ENCODE measurements around the gene LRRC49. TPM values are rescaled to one million over a fixed set of nuclear protein-coding genes. Genes with fewer than 3 reads are reported as not detected.
A peak's percentile ranks its signal among the peaks of the same experiment; 100 is the strongest.

The LRRC49 gene
- total and polyA plus RNA-seq, 2 of the 4 experiments (the other 2 are of a cell fraction), result 8.6 to 16.8 TPM

- H3K4me2 ChIP-seq (ENCODE audit: low read depth, low read length), result no peak overlapping the region; the same call in 1 of the 2 replicates
Measured at GRCh38 chr15:71096676-71097075, 204.1 kb downstream of the LRRC49 start.

More at GRCh38 chr15:71096676-71097075, 204.1 kb downstream of the LRRC49 start:
- no peak overlapping the region for H2BK5ac ChIP-seq (ENCODE audit: low read depth, low read length, poor library complexity, severe bottlenecking)
- ATAC-seq (ENCODE audit: low read depth) (peak; percentile 29), DNase-seq (peak; percentile 46)
- H3K27ac ChIP-seq (ENCODE audit: insufficient read depth, low read length), result no peak overlapping the region
- H3K18ac ChIP-seq (ENCODE audit: low read depth, low read length), result peak overlapping the region; percentile 81; the same call in 1 of the 2 replicates
- peaks cover 9% of the 10 kb centered on the region for H3K4me1 ChIP-seq (ENCODE audit: control insufficient read depth, insufficient read depth, low read length)
- H2AK9ac ChIP-seq (replicated peaks; ENCODE audit: low read depth, low read length, poor library complexity), result no peak overlapping the region
- WGBS, 2 experiments (ENCODE audit: extremely low coverage in 2 of 2, insufficient read length in 1 of 2), result 86% methylated on average over 1 of the region's 3 CpGs; no CpG with 5 or more reads in 1 of the 2 experiments
- H3K9me1 ChIP-seq (ENCODE audit: insufficient read depth, low read length), result peaks cover 2% of the 10 kb centered on the region; the same call in 1 of the 2 replicates
- dilution Hi-C loops (cut with HindIII; ENCODE audit: low sequenced_read_pairs, unreplicated experiment), result no loop called here
- H2AFZ ChIP-seq (replicated peaks; ENCODE audit: low read length, poor library complexity), result no peak overlapping the region
- H3K4me3 ChIP-seq (ENCODE audit: insufficient read depth, low read depth, low read length), result no peak overlapping the region
- H2BK120ac ChIP-seq (ENCODE audit: low read depth, low read length), result peak overlapping the region; percentile 5; the same call in 1 of the 2 replicates
- H3K79me1 ChIP-seq (ENCODE audit: low read depth in 1 of 2, low read length in 2 of 2), result no peaks in the 10 kb centered on the region; a peak in 1 of 4 replicates
- no peak overlapping the region for H3K56ac ChIP-seq (ENCODE audit: extremely low read depth, insufficient read depth, low read length)
- TF ChIP-seq CTCF (conservative IDR thresholded peaks at IDR 0.05; ENCODE audit: low read depth, low read length) (no peak), ELK1 (IDR thresholded peaks at IDR 0.05; ENCODE audit: borderline replicate concordance, low read depth, low read length) (no peak), MXI1 (IDR thresholded peaks at IDR 0.05; ENCODE audit: borderline replicate concordance, low read depth, low read length) (no peak), MAFK (IDR thresholded peaks at IDR 0.05; ENCODE audit: low read depth, low read length) (no peak), POLR2A (IDR thresholded peaks at IDR 0.05; ENCODE audit: low read depth, low read length) (no peak), CHD1 (IDR thresholded peaks at IDR 0.05; ENCODE audit: low read depth, low read length) (no peak)
- no peak overlapping the region for H3K23ac ChIP-seq (ENCODE audit: low read depth, low read length)
- no peak overlapping the region for H4K91ac ChIP-seq (ENCODE audit: insufficient read depth, low read depth, low read length)
- in situ Hi-C loops (cut with MboI; ENCODE audit: low sequenced_read_pairs), result no loop called here
- H3K4ac ChIP-seq (ENCODE audit: low read depth, low read length), result no peak overlapping the region
- BruUV-seq (replicated peaks), result no TSS peak
- no peaks in the 10 kb centered on the region for H4K20me1 ChIP-seq (ENCODE audit: insufficient read depth, low read length)
- H3K9ac ChIP-seq (ENCODE audit: low read depth, low read length), result 0 out of 2 replicates have a peak overlapping the region, but pooled peaks have one; percentile 10
- intact Hi-C loops (cut with micrococcal nuclease), result no loop called here
- H2BK15ac ChIP-seq (ENCODE audit: low read depth, low read length), result no peak overlapping the region
- no peaks in the 10 kb centered on the region for H3K27me3 ChIP-seq (ENCODE audit: control insufficient read depth, insufficient read depth, low read length)
- ChIA-PET POLR2A (ENCODE audit: unreplicated experiment) (no interaction called here), CTCF (no interaction called here)
- H3K14ac ChIP-seq (replicated peaks; ENCODE audit: low read depth, low read length), result peak overlapping the region; percentile 34; the same call in 1 of the 2 replicates
- no peaks in the 10 kb centered on the region for H3K9me3 ChIP-seq (ENCODE audit: control insufficient read depth, insufficient read depth, low read length)
- peak overlapping the region; percentile 82; the same call in 1 of the 2 replicates for H4K5ac ChIP-seq (ENCODE audit: low read depth, low read length)
- H3K36me3 ChIP-seq (ENCODE audit: control insufficient read depth, insufficient read depth, low read length), result no peaks in the 10 kb centered on the region
- no peak overlapping the region for H2BK20ac ChIP-seq (ENCODE audit: low read depth, low read length)
- H4K8ac ChIP-seq (ENCODE audit: low read depth in 2 of 2, low read length in 2 of 2), result peak overlapping the region in 1 of 2 experiments; percentile 16; a peak in 1 of 4 replicates
- H2AK5ac ChIP-seq (ENCODE audit: low read depth, low read length), result no peak overlapping the region

Measured in IMR-90 (cell line).